Mucosa of descending colon (tissue), 3 donors: ENCODE measurements around the gene RBM19. TPM values are rescaled to one million over a fixed set of nuclear protein-coding genes. Genes with fewer than 3 reads are reported as not detected.
A peak's percentile ranks its signal among the peaks of the same experiment; 100 is the strongest.

ENCODE experiments used
- ATAC-seq: fragments of 200-7000 bp; cut with Tn5 transposase; one replicate; pipeline ENCODE4 v1.9.1; 2020; ENCODE audit warnings: mild to moderate bottlenecking, moderate library complexity
- DNase-seq, 3 donors: peaks; one replicate each; pipeline ENCODE4 v3.0.0-alpha.2; 2020
- H3K36me3 ChIP-seq: fragments of 200-600 bp; one replicate; pipeline ENCODE4 v1.8.0; 2021; ENCODE audit warnings: low read depth, mild to moderate bottlenecking
- H3K4me1 ChIP-seq: fragments of 200-600 bp; one replicate; pipeline ENCODE4 v1.8.0; 2021; ENCODE audit warnings: low read depth, mild to moderate bottlenecking
- H3K4me3 ChIP-seq: fragments of 200-600 bp; one replicate; pipeline ENCODE4 v1.8.0; 2021; ENCODE audit warnings: mild to moderate bottlenecking
- H3K9me3 ChIP-seq: fragments of 200-600 bp; one replicate; pipeline ENCODE4 v1.8.0; 2021; ENCODE audit warnings: mild to moderate bottlenecking
- intact Hi-C, 2 donors: fragments of 100-400 bp; cut with DNase I in 1 of 2; cut with micrococcal nuclease in 1 of 2; formaldehyde crosslinking; loops; one replicate each; pipeline versions ENCODE4 v1.11.0 to v1.11.1; 2022; cut with DNase I, micrococcal nuclease
- total RNA-seq, 3 donors: library from RNA; stranded (reverse); fragmentation: NEBNext Ultra II Directional in 2 of 3; extraction: Animal tissue kit (Norgen Biotek cat#: 25700) in 2 of 3; gene quantifications; one replicate each; pipeline versions ENCODE4 v1.2.1 to v1.2.4, GENCODE V29; 2021 to 2023
- TF ChIP-seq, protein P1 (sequence below): fragments of 200-600 bp; IDR thresholded peaks from one replicate; pipeline ENCODE4 v1.8.0; 2022; ENCODE audit warnings: antibody characterized with exemption, mild to moderate bottlenecking
- donor health status: DM: no; HTN: no; CAD: no; lungs with moderate emphysema.
- donor health status: DM: no; HTN: no; CAD: no.
- donor health status: DM: no; HTN: yes; CAD: no.

RBM19 gene
- total RNA-seq, 3 donors from 2014 or later = 22.5 to 38.4 (median 32.9) TPM

DNA sequence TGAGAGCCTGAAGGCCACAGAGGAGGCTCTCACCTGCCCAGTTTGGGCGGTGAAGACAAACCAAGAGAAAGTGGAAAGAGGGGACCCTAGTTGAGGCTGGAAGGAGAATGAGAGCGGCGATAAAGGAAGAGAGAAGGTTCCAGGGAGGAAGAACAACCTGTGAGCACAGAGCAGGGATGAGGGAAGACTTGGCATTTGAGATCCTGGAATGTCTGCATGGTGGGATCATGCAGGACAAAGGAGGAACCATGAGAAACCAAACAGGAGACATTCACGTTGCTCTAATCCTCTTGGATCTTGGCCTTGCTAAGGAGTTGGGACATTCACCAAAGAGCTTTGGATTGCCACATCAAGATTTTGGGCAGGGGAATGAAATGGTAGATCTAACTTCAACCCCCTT is 22.9 kb upstream of the RBM19 start:
- intact Hi-C loops = loop anchor here in 1 of 2 donors (10.0 kb wide), 1 partner anchor 1926 kb away; no protein-coding TSS in a partner anchor
- TF ChIP-seq, protein P1, sequence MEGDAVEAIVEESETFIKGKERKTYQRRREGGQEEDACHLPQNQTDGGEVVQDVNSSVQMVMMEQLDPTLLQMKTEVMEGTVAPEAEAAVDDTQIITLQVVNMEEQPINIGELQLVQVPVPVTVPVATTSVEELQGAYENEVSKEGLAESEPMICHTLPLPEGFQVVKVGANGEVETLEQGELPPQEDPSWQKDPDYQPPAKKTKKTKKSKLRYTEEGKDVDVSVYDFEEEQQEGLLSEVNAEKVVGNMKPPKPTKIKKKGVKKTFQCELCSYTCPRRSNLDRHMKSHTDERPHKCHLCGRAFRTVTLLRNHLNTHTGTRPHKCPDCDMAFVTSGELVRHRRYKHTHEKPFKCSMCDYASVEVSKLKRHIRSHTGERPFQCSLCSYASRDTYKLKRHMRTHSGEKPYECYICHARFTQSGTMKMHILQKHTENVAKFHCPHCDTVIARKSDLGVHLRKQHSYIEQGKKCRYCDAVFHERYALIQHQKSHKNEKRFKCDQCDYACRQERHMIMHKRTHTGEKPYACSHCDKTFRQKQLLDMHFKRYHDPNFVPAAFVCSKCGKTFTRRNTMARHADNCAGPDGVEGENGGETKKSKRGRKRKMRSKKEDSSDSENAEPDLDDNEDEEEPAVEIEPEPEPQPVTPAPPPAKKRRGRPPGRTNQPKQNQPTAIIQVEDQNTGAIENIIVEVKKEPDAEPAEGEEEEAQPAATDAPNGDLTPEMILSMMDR = no peak
- ATAC-seq (no peak), DNase-seq (no peak)
- Histone ChIP-seq H3K4me3 (no peak overlapping the region), H3K36me3 (no peaks in the 10 kb centered on the region), H3K9me3 (no peaks in the 10 kb centered on the region), H3K4me1 (no peaks in the 10 kb centered on the region)

DNA sequence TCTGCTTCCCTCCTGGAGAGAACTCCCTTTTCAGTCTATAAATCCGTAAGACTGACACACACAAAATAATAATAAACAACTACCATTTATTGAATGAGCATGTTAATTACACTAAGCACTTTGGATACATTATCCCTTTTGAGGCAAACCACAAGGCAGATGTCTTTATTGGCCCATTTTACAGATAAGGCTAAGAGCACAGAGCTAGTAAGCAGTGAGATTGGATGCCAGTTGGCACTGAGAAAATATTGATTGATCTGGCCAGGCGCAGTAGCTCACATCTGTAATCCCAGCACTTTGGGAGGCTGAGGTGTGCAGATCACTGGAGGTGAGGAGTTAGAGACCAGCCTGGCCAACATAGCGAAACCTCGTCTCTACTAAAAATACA is 21.9 kb upstream of the RBM19 start:
- no peaks in the 10 kb centered on the region for H3K4me1 ChIP-seq
- H3K36me3 ChIP-seq = no peaks in the 10 kb centered on the region
- H3K9me3 ChIP-seq = no peaks in the 10 kb centered on the region
- DNase-seq = no peak
- intact Hi-C loops = loop anchor here in 1 of 2 donors (10.0 kb wide), 1 partner anchor 1927 kb away; no protein-coding TSS in a partner anchor
- TF ChIP-seq, protein P1 = no peak
- H3K4me3 ChIP-seq = no peak overlapping the region
- ATAC-seq = no peak

DNA sequence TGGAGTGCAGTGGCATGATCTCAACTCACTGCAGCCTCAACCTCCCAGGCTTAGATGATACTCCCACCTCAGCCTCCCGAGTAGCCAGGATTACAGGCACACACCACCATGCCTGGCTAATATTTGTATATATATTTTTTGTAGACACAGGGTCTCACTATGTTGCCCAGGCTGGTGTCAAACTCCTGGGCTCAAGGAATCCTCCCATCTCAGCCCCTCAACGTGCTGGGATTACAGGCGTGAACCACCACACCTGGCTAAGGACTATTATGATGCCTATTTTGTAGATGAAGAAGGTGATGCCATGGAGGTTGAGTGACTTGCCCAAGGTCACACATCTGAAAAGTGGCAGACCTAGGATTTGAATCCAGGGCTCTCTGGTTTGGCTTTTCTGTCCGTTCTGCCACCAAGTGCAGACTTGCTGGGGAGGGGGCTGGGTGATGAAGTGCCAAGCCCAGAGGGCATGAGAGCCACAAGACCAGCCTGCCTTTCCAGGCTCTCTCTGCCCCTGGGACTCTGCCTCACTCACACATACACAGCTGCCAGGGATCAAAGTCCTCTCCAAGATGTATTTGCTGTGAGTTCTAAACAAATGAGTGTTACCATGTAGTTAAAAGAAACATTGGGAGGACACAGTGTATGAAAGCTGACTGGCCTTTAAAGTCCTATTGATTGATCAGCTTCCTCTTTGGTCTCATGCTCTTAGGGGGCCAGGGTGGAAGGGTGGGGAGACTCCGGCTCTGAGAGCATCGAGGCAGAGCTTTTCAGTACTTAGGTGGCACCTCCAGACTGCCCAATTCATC is 21.3 kb upstream of the RBM19 start:
- intact Hi-C loops = loop anchor here in 1 of 2 donors (10.0 kb wide), 1 partner anchor 1927 kb away; no protein-coding TSS in a partner anchor
- ATAC-seq (peak; percentile 27), DNase-seq (no peak)

DNA sequence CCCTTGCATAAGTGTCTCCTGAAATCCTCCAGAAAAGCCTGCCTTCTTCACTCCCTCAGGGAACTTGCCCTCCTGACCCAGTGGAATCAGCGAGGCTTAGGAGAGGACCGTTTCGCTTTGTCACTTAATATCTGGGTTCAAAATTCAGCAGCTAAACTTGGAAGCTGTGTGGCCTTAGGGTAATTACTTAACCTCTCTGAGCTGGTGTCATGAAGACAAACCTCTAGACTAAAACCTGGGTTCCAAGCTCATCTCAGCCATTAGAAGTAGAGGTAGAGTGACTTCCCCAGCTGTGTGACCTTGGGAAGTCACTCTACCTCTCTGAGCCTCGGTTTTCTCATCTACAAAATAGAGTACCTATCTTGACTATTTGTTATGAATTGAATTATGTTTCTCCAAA is 18.3 kb upstream of the RBM19 start:
- no peaks in the 10 kb centered on the region for H3K4me1 ChIP-seq
- TF ChIP-seq, protein P1 = no peak
- intact Hi-C loops = loop anchor here in 1 of 2 donors (5.0 to 10.0 kb wide), 2 partner anchors 523 to 1930 kb away; no protein-coding TSS in a partner anchor
- ATAC-seq (no peak), DNase-seq (no peak)
- H3K9me3 ChIP-seq = no peaks in the 10 kb centered on the region
- no peaks in the 10 kb centered on the region for H3K36me3 ChIP-seq
- H3K4me3 ChIP-seq = no peak overlapping the region

More for the DNA sequence above, 21.3 kb upstream of the RBM19 start:
- no peaks in the 10 kb centered on the region for H3K36me3 ChIP-seq
- TF ChIP-seq, protein P1 = no peak
- H3K4me3 ChIP-seq = no peak overlapping the region
- no peaks in the 10 kb centered on the region for H3K9me3 ChIP-seq
- H3K4me1 ChIP-seq = no peaks in the 10 kb centered on the region

DNA sequence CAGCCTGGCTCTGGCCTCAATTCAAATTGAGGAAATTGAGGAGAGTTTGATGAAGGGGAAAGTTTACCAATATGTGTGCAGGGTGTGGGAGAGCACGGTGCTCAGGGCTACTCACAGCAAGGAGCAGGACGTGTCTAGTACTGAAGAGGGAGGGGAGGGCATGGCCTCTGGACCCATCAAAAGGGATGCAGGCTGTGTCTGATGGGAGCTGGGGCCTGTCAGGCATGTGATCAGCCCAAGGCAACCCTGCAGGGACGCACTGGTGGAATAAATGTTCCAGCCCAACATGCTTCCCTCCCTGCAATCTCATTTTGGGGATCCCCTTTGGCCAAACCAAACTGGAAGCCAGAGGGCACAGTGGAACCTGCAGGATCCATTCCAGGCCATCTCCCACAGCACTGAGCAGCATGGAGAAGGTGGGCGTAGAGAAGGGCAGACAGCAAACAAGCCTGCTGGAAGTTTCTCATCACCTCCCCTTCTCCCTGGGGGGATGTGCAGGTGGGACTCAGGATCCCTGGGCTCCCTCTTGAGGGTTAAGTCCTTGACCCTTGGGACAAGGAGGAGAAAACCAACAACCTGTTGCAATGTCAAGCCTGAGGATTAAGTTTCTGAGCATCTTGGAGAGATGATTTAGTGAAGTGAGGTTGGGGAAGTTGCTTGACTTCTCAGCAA is 17.8 kb upstream of the RBM19 start:
- Histone ChIP-seq H3K4me3 (no peak overlapping the region), H3K9me3 (no peaks in the 10 kb centered on the region), H3K36me3 (no peaks in the 10 kb centered on the region), H3K4me1 (no peaks in the 10 kb centered on the region)
- ATAC-seq (no peak), DNase-seq (no peak)
- intact Hi-C loops = loop anchor here in 1 of 2 donors (5.0 to 10.0 kb wide), 2 partner anchors 523 to 1931 kb away; no protein-coding TSS in a partner anchor
- TF ChIP-seq, protein P1 = no peak
